ENCODE results near the gene ABCB9. TPM values are rescaled to one million over a fixed set of nuclear protein-coding genes. Genes with fewer than 3 reads are reported as not detected.
"Not testable (repeated sequence)": the region's sequence is repeated elsewhere in the genome, so short reads cannot be mapped to it uniquely, and the experiment has no call there.

The ABCB9 gene
- 1.9 and 5.3 TPM in 2 replicates for total RNA-seq (ENCODE audit: low replicate concordance)

DNA sequence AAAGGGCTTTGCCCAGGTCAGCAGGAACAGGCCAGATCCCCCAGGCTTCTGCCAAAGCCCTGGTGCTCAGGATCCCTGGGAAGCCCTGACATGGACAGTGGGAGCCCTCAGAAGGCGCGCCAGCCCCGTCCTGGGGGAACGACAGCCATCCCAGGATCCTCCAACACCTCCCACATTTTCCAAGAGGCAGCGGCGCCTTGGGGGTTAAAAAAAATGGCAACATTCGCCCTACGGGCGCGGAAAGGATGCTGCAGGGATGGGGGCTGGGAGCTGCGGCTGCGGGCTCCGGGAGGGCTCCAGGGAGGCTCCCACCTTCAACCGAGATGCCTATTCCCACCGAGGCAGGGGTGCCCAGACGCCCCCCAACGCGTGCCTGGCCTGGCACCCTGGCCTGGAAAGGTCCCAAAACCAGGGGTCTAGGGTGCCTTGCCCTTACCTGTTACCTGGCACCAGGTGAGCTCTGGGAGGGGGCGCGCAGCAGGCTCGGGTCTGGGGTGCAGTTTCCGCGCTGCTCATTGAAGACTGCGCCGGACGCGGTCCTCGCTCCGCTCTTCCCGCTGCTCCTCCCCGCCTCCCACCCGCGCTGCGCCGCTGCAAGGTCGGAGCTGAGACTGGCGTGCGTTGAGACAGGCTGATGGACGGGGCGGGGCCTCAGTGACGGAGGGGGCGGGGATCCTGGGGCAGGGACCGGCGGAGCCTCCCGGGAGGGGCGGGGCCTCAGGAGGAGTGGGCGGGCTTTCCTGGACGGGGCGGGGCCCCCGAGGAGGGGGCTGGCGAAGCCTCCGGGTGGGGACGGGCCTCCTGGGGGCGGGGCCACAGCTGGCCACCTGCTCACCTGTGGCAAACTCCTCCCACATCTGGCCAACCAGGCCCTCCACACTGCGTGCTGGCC, at the start of gene ABCB9:
Gene ABCB9 (minus strand): TSS at position 613 of the 892 bp plus-strand sequence. CDS start 6,228 bp downstream, outside the sequence.
- TF ChIP-seq, protein P1, sequence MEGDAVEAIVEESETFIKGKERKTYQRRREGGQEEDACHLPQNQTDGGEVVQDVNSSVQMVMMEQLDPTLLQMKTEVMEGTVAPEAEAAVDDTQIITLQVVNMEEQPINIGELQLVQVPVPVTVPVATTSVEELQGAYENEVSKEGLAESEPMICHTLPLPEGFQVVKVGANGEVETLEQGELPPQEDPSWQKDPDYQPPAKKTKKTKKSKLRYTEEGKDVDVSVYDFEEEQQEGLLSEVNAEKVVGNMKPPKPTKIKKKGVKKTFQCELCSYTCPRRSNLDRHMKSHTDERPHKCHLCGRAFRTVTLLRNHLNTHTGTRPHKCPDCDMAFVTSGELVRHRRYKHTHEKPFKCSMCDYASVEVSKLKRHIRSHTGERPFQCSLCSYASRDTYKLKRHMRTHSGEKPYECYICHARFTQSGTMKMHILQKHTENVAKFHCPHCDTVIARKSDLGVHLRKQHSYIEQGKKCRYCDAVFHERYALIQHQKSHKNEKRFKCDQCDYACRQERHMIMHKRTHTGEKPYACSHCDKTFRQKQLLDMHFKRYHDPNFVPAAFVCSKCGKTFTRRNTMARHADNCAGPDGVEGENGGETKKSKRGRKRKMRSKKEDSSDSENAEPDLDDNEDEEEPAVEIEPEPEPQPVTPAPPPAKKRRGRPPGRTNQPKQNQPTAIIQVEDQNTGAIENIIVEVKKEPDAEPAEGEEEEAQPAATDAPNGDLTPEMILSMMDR (IDR thresholded peaks at IDR 0.05) = no peak
- TF ChIP-seq EZH2 (IDR thresholded peaks at IDR 0.05) = no peak
- TF ChIP-seq EZH2phosphoT487 (IDR thresholded peaks at IDR 0.05) = no peak
- Histone ChIP-seq H3K27me3 (no peaks in the 10 kb centered on the region), H3K4me3 (peak within 1 kb of the TSS; percentile 74), H3K27ac (no peak within 1 kb of the TSS), H4K20me1 (ENCODE audit: low read depth) (peaks cover 19% of the 10 kb centered on the region), H3K79me2 (ENCODE audit: low read depth) (no peaks in the 10 kb centered on the region), H3F3A (ENCODE audit: low read depth) (peaks cover 19% of the 10 kb centered on the region), H3K36me3 (no peaks in the 10 kb centered on the region), H2AFZ (replicated peaks) (no peak within 1 kb of the TSS), H3K4me2 (peak within 1 kb of the TSS; percentile 98), H3K9ac (no peak within 1 kb of the TSS), H3K4me1 (peaks cover 12% of the 10 kb centered on the region), H3K9me3 (ENCODE audit: low read depth) (no peaks in the 10 kb centered on the region)
- peak; percentile 98 for DNase-seq (ENCODE audit: low spot score)
- H3K4me3 Mint-ChIP-seq = peak within 1 kb of the TSS; percentile 77
- no peaks in the 10 kb centered on the region for H3K36me3 Mint-ChIP-seq
- no peak within 1 kb of the TSS for H3K27ac Mint-ChIP-seq
- H3K9me3 Mint-ChIP-seq = no peaks in the 10 kb centered on the region
- H3K27me3 Mint-ChIP-seq (ENCODE audit: insufficient read depth, low read depth) = peaks cover 11% of the 10 kb centered on the region
- peaks cover 14% of the 10 kb centered on the region for H3K4me1 Mint-ChIP-seq

DNA sequence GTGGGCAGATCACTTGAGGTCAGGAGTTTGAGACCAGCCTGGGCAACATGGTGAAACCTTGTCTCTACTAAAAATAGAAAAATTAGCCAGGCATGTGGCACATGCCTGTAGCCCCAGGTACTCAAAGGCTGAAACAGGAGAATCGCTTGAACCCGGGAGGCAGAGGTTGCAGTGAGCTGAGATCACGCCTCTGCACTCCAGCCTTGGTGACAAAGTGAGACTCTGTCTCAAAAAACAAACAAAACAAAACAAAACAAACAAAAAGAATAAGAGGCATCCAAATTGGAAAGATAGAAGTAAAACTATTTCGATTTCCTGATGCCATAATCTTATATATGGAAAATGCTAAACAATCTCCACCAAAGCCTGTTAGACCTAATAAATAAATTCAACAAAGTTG, 48.2 kb upstream of the ABCB9 start:
- H3K27me3 Mint-ChIP-seq (ENCODE audit: insufficient read depth, low read depth); H3K27ac ChIP-seq; H2AFZ ChIP-seq (replicated peaks); H3K4me1 Mint-ChIP-seq; H3K79me2 ChIP-seq (ENCODE audit: low read depth); H3K9ac ChIP-seq; DNase-seq (ENCODE audit: low spot score); H3K4me2 ChIP-seq; H3K27me3 ChIP-seq; H3K4me1 ChIP-seq; H3K4me3 ChIP-seq; H3K9me3 Mint-ChIP-seq; H3K36me3 ChIP-seq; H3K9me3 ChIP-seq (ENCODE audit: low read depth); H4K20me1 ChIP-seq (ENCODE audit: low read depth); H3K36me3 Mint-ChIP-seq; H3K4me3 Mint-ChIP-seq; H3K27ac Mint-ChIP-seq; H3F3A ChIP-seq (ENCODE audit: low read depth): not testable (repeated sequence)

DNA sequence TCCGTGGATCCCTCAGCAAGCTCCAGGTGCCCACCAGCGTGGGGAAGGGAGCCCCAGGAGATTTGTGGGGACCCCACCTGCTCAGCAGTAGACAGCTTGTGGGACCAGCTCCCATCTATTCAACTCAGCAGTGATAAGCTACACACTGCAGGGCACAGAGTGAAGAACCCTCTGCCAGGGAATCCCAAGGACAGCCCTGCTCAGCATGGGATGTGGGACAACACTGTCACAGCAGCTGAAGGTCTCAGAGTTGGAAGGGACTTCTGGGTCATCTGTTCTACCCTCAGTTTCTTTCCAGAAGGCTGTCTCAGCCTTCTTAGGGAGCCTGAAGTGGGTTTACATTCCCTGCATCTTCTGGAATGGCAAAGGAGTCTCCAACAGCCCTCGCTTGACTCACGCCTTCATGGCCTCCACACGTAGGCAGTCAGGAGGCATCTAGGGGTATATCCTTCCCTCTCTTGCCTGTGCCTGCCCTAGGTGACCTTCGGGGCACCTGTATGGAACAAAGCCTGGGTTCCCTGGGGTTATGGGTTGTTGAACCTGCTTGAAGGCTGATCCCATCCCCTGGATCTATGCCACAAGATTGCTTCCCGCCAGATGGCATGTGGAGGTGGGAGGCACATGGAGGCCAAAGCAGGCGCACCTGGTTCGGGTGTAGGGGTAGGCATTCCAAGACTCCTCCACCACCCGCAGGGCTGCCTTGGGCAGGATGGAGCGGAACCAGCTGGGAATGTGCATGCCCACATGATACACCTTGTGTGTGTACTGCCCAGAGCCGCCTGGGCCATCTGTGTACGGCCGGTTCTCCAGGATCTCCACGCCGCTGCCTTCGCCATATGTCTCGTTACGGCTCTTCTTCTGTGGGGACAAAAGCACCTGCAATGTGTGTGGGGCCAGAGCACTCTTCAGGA, 47.2 kb upstream of the ABCB9 start:
- H3K79me2 ChIP-seq (ENCODE audit: low read depth) = no peaks in the 10 kb centered on the region
- no peaks in the 10 kb centered on the region for H3K27me3 ChIP-seq
- Mint-ChIP-seq H3K27me3 (ENCODE audit: insufficient read depth, low read depth) (peaks cover 2% of the 10 kb centered on the region), H3K4me3 (no peak overlapping the region), H3K9me3 (no peaks in the 10 kb centered on the region), H3K4me1 (peaks cover 3% of the 10 kb centered on the region), H3K27ac (no peak overlapping the region), H3K36me3 (no peaks in the 10 kb centered on the region)
- DNase-seq (ENCODE audit: low spot score) = no peak
- H3K4me3 ChIP-seq = no peak overlapping the region
- no peak overlapping the region for H3K9ac ChIP-seq
- H3K4me1 ChIP-seq = no peaks in the 10 kb centered on the region
- H3F3A ChIP-seq (ENCODE audit: low read depth) = no peaks in the 10 kb centered on the region
- TF ChIP-seq, protein P1 (IDR thresholded peaks at IDR 0.05) = no peak
- TF ChIP-seq EZH2 (IDR thresholded peaks at IDR 0.05) (no peak), EZH2phosphoT487 (IDR thresholded peaks at IDR 0.05) (no peak)
- no peak overlapping the region for H3K27ac ChIP-seq
- no peaks in the 10 kb centered on the region for H3K36me3 ChIP-seq
- no peak overlapping the region for H2AFZ ChIP-seq (replicated peaks)
- no peak overlapping the region for H3K4me2 ChIP-seq
- H4K20me1 ChIP-seq (ENCODE audit: low read depth) = no peaks in the 10 kb centered on the region
- no peaks in the 10 kb centered on the region for H3K9me3 ChIP-seq (ENCODE audit: low read depth)

Measured in neural progenitor cell (in vitro differentiated cells).